ENCODE results near the gene KCNMB2.

Gene KCNMB2

GRCh38 chr3:178646186-178646862 lies 110.1 kb downstream of the KCNMB2 start:
- no peak for TF ChIP-seq JUND (IDR thresholded peaks at IDR 0.05; ENCODE audit: low read depth)
- DNase-seq (ENCODE audit: low read depth in 1 of 2, low spot score in 1 of 2), result no peak
- in situ Hi-C loops (cut with HindIII; ENCODE audit: low pct_unique_long_range_greater_than_20kb, low sequenced_read_pairs), result no loop called here

GRCh38 chr3:178655488-178655887 lies 119.3 kb downstream of the KCNMB2 start:
- no peak for DNase-seq (ENCODE audit: low read depth in 1 of 2, low spot score in 1 of 2)
- TF ChIP-seq JUND (IDR thresholded peaks at IDR 0.05; ENCODE audit: low read depth), result no peak
- in situ Hi-C loops (cut with HindIII; ENCODE audit: low pct_unique_long_range_greater_than_20kb, low sequenced_read_pairs), result no loop called here

GRCh38 chr3:178658694-178659325 lies 122.6 kb downstream of the KCNMB2 start:
- in situ Hi-C loops (cut with HindIII; ENCODE audit: low pct_unique_long_range_greater_than_20kb, low sequenced_read_pairs), result no loop called here
- DNase-seq (ENCODE audit: low read depth in 1 of 2, low spot score in 1 of 2), result no peak
- TF ChIP-seq JUND (IDR thresholded peaks at IDR 0.05; ENCODE audit: low read depth), result no peak

GRCh38 chr3:178663201-178663934 lies 127.1 kb downstream of the KCNMB2 start:
- TF ChIP-seq JUND (IDR thresholded peaks at IDR 0.05; ENCODE audit: low read depth), result no peak
- no peak for DNase-seq (ENCODE audit: low read depth in 1 of 2, low spot score in 1 of 2)
- in situ Hi-C loops (cut with HindIII; ENCODE audit: low pct_unique_long_range_greater_than_20kb, low sequenced_read_pairs), result no loop called here

GRCh38 chr3:178665747-178666146 lies 129.5 kb downstream of the KCNMB2 start:
- no peak for TF ChIP-seq JUND (IDR thresholded peaks at IDR 0.05; ENCODE audit: low read depth)
- in situ Hi-C loops (cut with HindIII; ENCODE audit: low pct_unique_long_range_greater_than_20kb, low sequenced_read_pairs), result no loop called here

GRCh38 chr3:178669022-178669601 lies 132.9 kb downstream of the KCNMB2 start:
- no peak for TF ChIP-seq JUND (IDR thresholded peaks at IDR 0.05; ENCODE audit: low read depth)
- in situ Hi-C loops (cut with HindIII; ENCODE audit: low pct_unique_long_range_greater_than_20kb, low sequenced_read_pairs), result no loop called here
- no peak for DNase-seq (ENCODE audit: low read depth in 1 of 2, low spot score in 1 of 2)

More at GRCh38 chr3:178665747-178666146, 129.5 kb downstream of the KCNMB2 start:
- DNase-seq (ENCODE audit: low read depth in 1 of 2, low spot score in 1 of 2), result no peak

- in situ Hi-C loops (cut with HindIII; ENCODE audit: low pct_unique_long_range_greater_than_20kb, low sequenced_read_pairs), result no loop called here
- no peak for DNase-seq (ENCODE audit: low read depth in 1 of 2, low spot score in 1 of 2)
- TF ChIP-seq JUND (IDR thresholded peaks at IDR 0.05; ENCODE audit: low read depth), result no peak
Measured at GRCh38 chr3:178669758-178670157, 133.5 kb downstream of the KCNMB2 start.

- DNase-seq (ENCODE audit: low read depth in 1 of 2, low spot score in 1 of 2), result no peak
- in situ Hi-C loops (cut with HindIII; ENCODE audit: low pct_unique_long_range_greater_than_20kb, low sequenced_read_pairs), result no loop called here
- TF ChIP-seq JUND (IDR thresholded peaks at IDR 0.05; ENCODE audit: low read depth), result no peak
Measured at GRCh38 chr3:178671377-178671776, 135.1 kb downstream of the KCNMB2 start.

GRCh38 chr3:178671791-178672190 lies 135.6 kb downstream of the KCNMB2 start:
- in situ Hi-C loops (cut with HindIII; ENCODE audit: low pct_unique_long_range_greater_than_20kb, low sequenced_read_pairs), result no loop called here
- TF ChIP-seq JUND (IDR thresholded peaks at IDR 0.05; ENCODE audit: low read depth), result no peak
- DNase-seq (ENCODE audit: low read depth in 1 of 2, low spot score in 1 of 2), result no peak

GRCh38 chr3:178672275-178672674 lies 136.0 kb downstream of the KCNMB2 start:
- DNase-seq (ENCODE audit: low read depth in 1 of 2, low spot score in 1 of 2), result no peak
- no peak for TF ChIP-seq JUND (IDR thresholded peaks at IDR 0.05; ENCODE audit: low read depth)
- in situ Hi-C loops (cut with HindIII; ENCODE audit: low pct_unique_long_range_greater_than_20kb, low sequenced_read_pairs), result no loop called here

- no peak for DNase-seq (ENCODE audit: low read depth in 1 of 2, low spot score in 1 of 2)
- in situ Hi-C loops (cut with HindIII; ENCODE audit: low pct_unique_long_range_greater_than_20kb, low sequenced_read_pairs), result no loop called here
- TF ChIP-seq JUND (IDR thresholded peaks at IDR 0.05; ENCODE audit: low read depth), result no peak
Measured at GRCh38 chr3:178673529-178673928, 137.3 kb downstream of the KCNMB2 start.

- no peak for DNase-seq (ENCODE audit: low read depth in 1 of 2, low spot score in 1 of 2)
- TF ChIP-seq JUND (IDR thresholded peaks at IDR 0.05; ENCODE audit: low read depth), result no peak
- in situ Hi-C loops (cut with HindIII; ENCODE audit: low pct_unique_long_range_greater_than_20kb, low sequenced_read_pairs), result no loop called here
Measured at GRCh38 chr3:178676077-178676476, 139.8 kb downstream of the KCNMB2 start.
